Common myeloid progenitor, CD34-positive (primary cell): ENCODE measurements around the gene CACNA1A.

ENCODE experiments used
- CTCF ChIA-PET: fragments of 350-600 bp; sonication (Branson Sonifier 250); formaldehyde crosslinking; loops from one replicate; lab custom pipeline; 2021; ENCODE audit warnings: antibody characterized with exemption; lab: Charles Lee
- POLR2A ChIA-PET: fragments of 350-600 bp; sonication (Branson Sonifier 250); formaldehyde crosslinking; loops from one replicate; lab custom pipeline; 2021; ENCODE audit warnings: antibody characterized with exemption; lab: Charles Lee
- DNase-seq, 3 donors: peaks; one replicate each; pipeline versions ENCODE4 v3.0.0 to v3.0.0-alpha.2; 2013
- H3K27ac ChIP-seq, 2 experiments: 1 replicate in 1 of 2; 2 replicates in 1 of 2; pipeline ENCODE4 v1.7.0; 2013; ENCODE audit warnings: inconsistent platforms in 2 of 2, low read length in 2 of 2, mild to moderate bottlenecking in 2 of 2, low read depth in 1 of 2, moderate library complexity in 1 of 2; ENCODE audit not compliant: severe bottlenecking in 2 of 2, insufficient read depth in 1 of 2, poor library complexity in 1 of 2
- H3K27me3 ChIP-seq, 5 experiments: replicated peaks in 2 of 5; 1 replicate in 3 of 5; 2 replicates in 2 of 5; pipeline versions ENCODE4 v1.6.1 to v1.7.0; 2013; ENCODE audit warnings: low read length in 4 of 5, mild to moderate bottlenecking in 2 of 5, moderate library complexity in 2 of 5, inconsistent platforms in 1 of 5; ENCODE audit not compliant: insufficient read depth in 5 of 5, control insufficient read depth in 4 of 5
- H3K36me3 ChIP-seq, 4 experiments: 1 replicate in 2 of 4; 2 replicates in 2 of 4; pipeline versions ENCODE4 v1.6.1 to v1.7.0; 2013; ENCODE audit warnings: low read length in 3 of 4, control low read depth in 1 of 4, mild to moderate bottlenecking in 1 of 4; ENCODE audit not compliant: control insufficient read depth in 4 of 4, insufficient read depth in 4 of 4
- H3K4me1 ChIP-seq, 4 experiments: 1 replicate in 3 of 4; 2 replicates in 1 of 4; pipeline versions ENCODE4 v1.6.1 to v1.7.1; 2013; ENCODE audit warnings: low read length in 3 of 4, mild to moderate bottlenecking in 3 of 4, control low read depth in 1 of 4, inconsistent platforms in 1 of 4, moderate library complexity in 1 of 4; ENCODE audit not compliant: control insufficient read depth in 4 of 4, insufficient read depth in 4 of 4; ENCODE audit errors: control extremely low read depth in 1 of 4
- H3K4me3 ChIP-seq, 7 experiments: 1 replicate in 4 of 7; 2 replicates in 3 of 7; pipeline versions ENCODE4 v1.5.1 to v1.7.0; 2013; ENCODE audit warnings: mild to moderate bottlenecking in 7 of 7, low read length in 6 of 7, moderate library complexity in 6 of 7, inconsistent platforms in 2 of 7, low read depth in 2 of 7, control low read depth in 1 of 7; ENCODE audit not compliant: insufficient read depth in 4 of 7, control insufficient read depth in 1 of 7; ENCODE audit errors: extremely low read depth in 1 of 7
- H3K9me3 ChIP-seq, 5 experiments: 1 replicate in 4 of 5; 2 replicates in 1 of 5; pipeline versions ENCODE4 v1.6.1 to v1.7.1; 2013; ENCODE audit warnings: low read length in 4 of 5, mild to moderate bottlenecking in 2 of 5, inconsistent platforms in 1 of 5, low read depth in 1 of 5, moderate library complexity in 1 of 5; ENCODE audit not compliant: control insufficient read depth in 4 of 5, insufficient read depth in 2 of 5; ENCODE audit errors: control extremely low read depth in 1 of 5
- WGBS: methylation state at CpG from one replicate; pipeline ENCODE4 v1.1.5; 2013; ENCODE audit not compliant: insufficient coverage; 5-methylcytosine and 5-hydroxymethylcytosine counted together

The CACNA1A gene

GRCh38 chr19:13343514-13343913, 162.8 kb downstream of the CACNA1A start:
- CTCF ChIA-PET = no interaction called here
- no CpG with 5 or more reads among the region's 2 CpGs for WGBS
- DNase-seq = no peak
- Histone ChIP-seq H3K4me1 (no peaks in the 10 kb centered on the region), H3K36me3 (no peaks in the 10 kb centered on the region), H3K4me3 (no peak overlapping the region), H3K9me3 (peaks cover 0 to 4% (median 0%) of the 10 kb centered on the region in 5 experiments), H3K27ac (no peak overlapping the region), H3K27me3 (no peaks in the 10 kb centered on the region)
- POLR2A ChIA-PET = no interaction called here

- 66% methylated on average over 2 of the region's 2 CpGs for WGBS
- no peak overlapping the region for H3K27ac ChIP-seq
- H3K4me3 ChIP-seq = no peak overlapping the region
- no peaks in the 10 kb centered on the region for H3K4me1 ChIP-seq
- no peak for DNase-seq
- CTCF ChIA-PET = no interaction called here
- H3K27me3 ChIP-seq = no peaks in the 10 kb centered on the region
- H3K9me3 ChIP-seq = peaks cover 0 to 5% (median 1%) of the 10 kb centered on the region in 5 experiments
- H3K36me3 ChIP-seq = no peaks in the 10 kb centered on the region
- POLR2A ChIA-PET = no interaction called here
These were observed 163.6 kb downstream of the CACNA1A start for GRCh38 chr19:13342672-13343071.

- no peaks in the 10 kb centered on the region for H3K27me3 ChIP-seq
- no peaks in the 10 kb centered on the region for H3K4me1 ChIP-seq
- 73% methylated on average over 12 of the region's 13 CpGs for WGBS
- no peak overlapping the region for H3K4me3 ChIP-seq
- H3K27ac ChIP-seq = no peak overlapping the region
- no peaks in the 10 kb centered on the region for H3K36me3 ChIP-seq
- ChIA-PET CTCF (no interaction called here), POLR2A (no interaction called here)
- DNase-seq = no peak
- H3K9me3 ChIP-seq = peaks cover 5 to 25% (median 16%) of the 10 kb centered on the region in 5 experiments
These were observed 166.4 kb downstream of the CACNA1A start for GRCh38 chr19:13339869-13340268.

GRCh38 chr19:13337181-13337580, 169.1 kb downstream of the CACNA1A start:
- no peaks in the 10 kb centered on the region for H3K4me1 ChIP-seq
- no peaks in the 10 kb centered on the region for H3K27me3 ChIP-seq
- WGBS = 42% methylated on average over 2 of the region's 3 CpGs
- no peak overlapping the region for H3K27ac ChIP-seq
- peaks cover 5 to 22% (median 16%) of the 10 kb centered on the region in 5 experiments for H3K9me3 ChIP-seq
- no peak overlapping the region for H3K4me3 ChIP-seq
- POLR2A ChIA-PET = no interaction called here
- no peak for DNase-seq
- H3K36me3 ChIP-seq = no peaks in the 10 kb centered on the region
- CTCF ChIA-PET = no interaction called here

- WGBS = 93% methylated on average over 4 of the region's 7 CpGs
- no peak overlapping the region for H3K4me3 ChIP-seq
- no peaks in the 10 kb centered on the region for H3K36me3 ChIP-seq
- DNase-seq = no peak
- H3K9me3 ChIP-seq = peaks cover 5 to 22% (median 16%) of the 10 kb centered on the region in 5 experiments
- no peak overlapping the region for H3K27ac ChIP-seq
- CTCF ChIA-PET = interaction anchor here (0.6 kb wide), 1 partner anchor 1263 kb away, joined by 4 read pairs; no protein-coding TSS in a partner anchor
- no peaks in the 10 kb centered on the region for H3K27me3 ChIP-seq
- POLR2A ChIA-PET = no interaction called here
- no peaks in the 10 kb centered on the region for H3K4me1 ChIP-seq
These were observed 171.3 kb downstream of the CACNA1A start for GRCh38 chr19:13334801-13335481.

- peaks cover 0 to 6% (median 0%) of the 10 kb centered on the region in 5 experiments for H3K27me3 ChIP-seq
- DNase-seq = no peak
- H3K4me3 ChIP-seq = no peak overlapping the region
- no peak overlapping the region for H3K27ac ChIP-seq
- WGBS = 96% methylated on average over 4 of the region's 6 CpGs
- no peaks in the 10 kb centered on the region for H3K4me1 ChIP-seq
- H3K36me3 ChIP-seq = no peaks in the 10 kb centered on the region
- ChIA-PET CTCF (interaction anchor here (0.9 kb wide), 1 partner anchor 11 kb away, joined by 3 read pairs; no protein-coding TSS in a partner anchor), POLR2A (no interaction called here)
- H3K9me3 ChIP-seq = peaks cover 0 to 5% (median 1%) of the 10 kb centered on the region in 5 experiments
These were observed 176.0 kb downstream of the CACNA1A start for GRCh38 chr19:13330285-13330684.

GRCh38 chr19:13329766-13330165, 176.5 kb downstream of the CACNA1A start:
- Histone ChIP-seq H3K27me3 (peaks cover 0 to 6% (median 0%) of the 10 kb centered on the region in 5 experiments), H3K4me3 (no peak overlapping the region), H3K9me3 (peaks cover 0 to 2% (median under 1%) of the 10 kb centered on the region in 5 experiments), H3K36me3 (no peaks in the 10 kb centered on the region), H3K27ac (no peak overlapping the region), H3K4me1 (no peaks in the 10 kb centered on the region)
- no peak for DNase-seq
- WGBS = 93% methylated on average over 4 of the region's 6 CpGs
- ChIA-PET POLR2A (no interaction called here), CTCF (interaction anchor here (0.9 kb wide), 1 partner anchor 10 kb away, joined by 3 read pairs; no protein-coding TSS in a partner anchor)
